ENCODE data around the gene BATF.

The BATF gene

DNA sequence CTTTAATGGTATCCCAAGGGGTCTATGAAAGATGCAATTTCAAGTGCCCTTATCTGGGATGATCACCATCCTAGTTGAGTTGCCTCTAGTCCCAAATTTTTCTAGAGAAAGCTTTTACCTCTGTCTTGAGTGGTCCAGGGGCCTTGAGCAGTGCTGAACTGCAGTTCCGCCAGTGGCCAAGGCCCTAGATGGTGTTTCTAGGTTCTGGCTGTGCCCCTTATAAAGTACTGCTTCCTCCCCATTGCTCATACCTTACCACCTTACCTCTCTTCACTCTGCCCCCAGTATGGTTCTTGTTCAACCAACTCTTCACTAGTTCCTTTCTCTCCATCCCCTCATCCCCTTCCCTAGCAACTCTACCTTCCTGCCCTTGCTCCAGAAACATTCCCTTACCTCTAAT, 3.7 kb downstream of the BATF start (continued):
- no peak for TF ChIP-seq ZBTB11 (tag by site-specific recombination; conservative IDR thresholded peaks at IDR 0.05; ENCODE audit: low read depth)
- no peak for TF ChIP-seq ZNF354C (tag by site-specific recombination; IDR thresholded peaks at IDR 0.05; ENCODE audit: borderline replicate concordance, low read depth)
- TF ChIP-seq ZBTB26 (tag by site-specific recombination; optimal IDR thresholded peaks at IDR 0.05), result no peak
- TF ChIP-seq IKZF3 (tag by site-specific recombination; IDR thresholded peaks at IDR 0.05), result no peak
- no peak for TF ChIP-seq INSM2 (tag by site-specific recombination; IDR thresholded peaks at IDR 0.05)
- TF ChIP-seq ZNF701 (tag by site-specific recombination; IDR thresholded peaks at IDR 0.05), result no peak
- no peak for TF ChIP-seq ZNF501 (tag by site-specific recombination; IDR thresholded peaks at IDR 0.05)
- no peak for TF ChIP-seq SCRT2 (tag by site-specific recombination; IDR thresholded peaks at IDR 0.05)
- no peak for TF ChIP-seq ZFP37 (tag by site-specific recombination; IDR thresholded peaks at IDR 0.05)
- no peak for TF ChIP-seq ZFP41 (tag by site-specific recombination; IDR thresholded peaks at IDR 0.05; ENCODE audit: borderline replicate concordance)

GRCh38 chr14:75527449-75528163, 5.3 kb downstream of the BATF start:
- ChIA-PET POLR2A (no interaction called here), CTCF (interaction anchor here (0.5 to 3.9 kb wide), 5 partner anchors 9 to 235 kb away, joined by 3 to 14 read pairs (median 3); no protein-coding TSS in a partner anchor)
- Histone ChIP-seq H3K36me3 (ENCODE audit: control insufficient read depth in 2 of 2, insufficient read depth in 1 of 2, low read length in 2 of 2) (no peaks in the 10 kb centered on the region), H3K4me3 (ENCODE audit: low read depth, low read length) (no peak overlapping the region), H3K9me3 (ENCODE audit: control insufficient read depth, insufficient read depth, low read depth, low read length) (no peaks in the 10 kb centered on the region), H3K4me1 (ENCODE audit: control insufficient read depth, insufficient read depth, low read length) (no peaks in the 10 kb centered on the region), H3K27ac (ENCODE audit: extremely low read depth, low read depth, low read length) (no peak overlapping the region)
- TF ChIP-seq, protein P1, sequence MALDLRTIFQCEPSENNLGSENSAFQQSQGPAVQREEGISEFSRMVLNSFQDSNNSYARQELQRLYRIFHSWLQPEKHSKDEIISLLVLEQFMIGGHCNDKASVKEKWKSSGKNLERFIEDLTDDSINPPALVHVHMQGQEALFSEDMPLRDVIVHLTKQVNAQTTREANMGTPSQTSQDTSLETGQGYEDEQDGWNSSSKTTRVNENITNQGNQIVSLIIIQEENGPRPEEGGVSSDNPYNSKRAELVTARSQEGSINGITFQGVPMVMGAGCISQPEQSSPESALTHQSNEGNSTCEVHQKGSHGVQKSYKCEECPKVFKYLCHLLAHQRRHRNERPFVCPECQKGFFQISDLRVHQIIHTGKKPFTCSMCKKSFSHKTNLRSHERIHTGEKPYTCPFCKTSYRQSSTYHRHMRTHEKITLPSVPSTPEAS (tag by site-specific recombination; IDR thresholded peaks at IDR 0.05), result no peak
- no peak for TF ChIP-seq ZNF112 (tag by site-specific recombination; IDR thresholded peaks at IDR 0.05)
- TF ChIP-seq ZNF37A (tag by site-specific recombination; IDR thresholded peaks at IDR 0.05), result no peak
- TF ChIP-seq KLF16 (tag by site-specific recombination; IDR thresholded peaks at IDR 0.05), result no peak
- TF ChIP-seq ZNF701 (tag by site-specific recombination; IDR thresholded peaks at IDR 0.05), result no peak
- no peak for TF ChIP-seq ZNF26 (tag by site-specific recombination; IDR thresholded peaks at IDR 0.05)
- no peak for TF ChIP-seq ZSCAN30 (tag by site-specific recombination; IDR thresholded peaks at IDR 0.05)
- TF ChIP-seq ZNF341 (tag by site-specific recombination; IDR thresholded peaks at IDR 0.05; ENCODE audit: low read depth), result no peak
- TF ChIP-seq ZNF426 (tag by site-specific recombination; IDR thresholded peaks at IDR 0.05), result no peak
- no peak for TF ChIP-seq ZNF548 (tag by site-specific recombination; IDR thresholded peaks at IDR 0.05)
